ENCODE results near the gene RPTN.
"Not testable (repeated sequence)": the region's sequence is repeated elsewhere in the genome, so short reads cannot be mapped to it uniquely, and the experiment has no call there.

Gene RPTN

DNA sequence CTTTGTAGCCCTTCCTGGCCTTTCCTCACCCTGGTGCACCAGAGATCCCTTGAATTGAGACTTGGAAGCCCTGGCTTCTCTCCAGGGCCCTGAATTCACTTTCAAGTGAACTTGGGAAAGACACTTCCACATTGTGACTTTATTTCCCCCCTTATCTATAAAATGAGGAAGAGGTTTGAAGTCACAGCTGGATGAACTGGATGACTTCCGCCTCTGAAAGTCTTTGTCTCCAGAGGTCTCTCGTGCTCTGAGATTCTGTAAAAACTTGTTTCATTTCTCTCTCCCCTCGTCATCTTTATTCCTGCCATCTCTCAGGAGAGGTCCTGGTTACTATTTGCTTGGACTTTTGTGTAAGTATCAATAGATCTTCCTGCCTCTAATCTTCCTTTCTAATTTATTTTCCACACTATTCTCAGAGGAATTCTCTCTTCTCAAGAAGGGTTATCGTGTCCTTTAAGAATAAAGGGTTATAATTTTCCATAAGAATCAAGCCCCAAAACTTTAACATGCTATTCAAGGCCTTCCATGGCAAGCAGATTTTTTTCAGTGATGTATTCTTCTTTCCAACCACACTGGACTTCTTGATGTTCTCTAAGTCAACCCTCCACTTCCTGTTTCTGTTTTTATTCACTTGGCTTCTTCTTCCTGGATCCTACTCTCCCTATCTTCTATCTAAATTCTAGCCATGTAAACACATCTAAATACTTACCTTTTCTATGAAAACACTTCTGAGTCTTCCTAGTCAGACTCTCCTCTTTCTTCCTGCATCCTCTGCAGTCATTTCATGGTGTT lies 6.5 kb upstream of the RPTN start:
- peak; percentile 57 for DNase-seq

GRCh38 chr1:152164517-152165136 lies 5.6 kb upstream of the RPTN start:
- peak; percentile 22 for DNase-seq

GRCh38 chr1:152162792-152163463 lies 3.9 kb upstream of the RPTN start:
- DNase-seq, result no peak

DNA sequence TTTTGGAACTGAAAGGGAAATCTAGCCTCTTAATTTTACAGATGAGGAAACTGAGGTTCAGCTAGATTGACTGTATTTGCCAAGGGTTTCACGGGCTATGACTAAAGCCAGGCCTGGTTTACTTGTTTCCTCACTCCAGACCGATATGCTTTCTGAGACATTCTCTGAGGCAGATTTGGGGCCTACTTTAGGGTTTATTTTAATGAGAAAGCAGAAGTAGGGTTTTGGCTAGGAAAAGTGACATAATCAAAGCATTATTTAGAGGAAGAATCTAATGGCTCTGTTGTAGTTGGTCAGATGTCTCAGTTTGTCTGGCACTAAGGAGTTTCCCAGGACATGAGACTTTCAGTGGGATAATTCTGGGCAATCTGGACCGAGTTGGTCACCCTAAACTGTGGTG lies 1.5 kb upstream of the RPTN start:
- DNase-seq, result peak; percentile 76

GRCh38 chr1:152153996-152154395 lies 5.0 kb downstream of the RPTN start:
- DNase-seq, result no peak

- DNase-seq, result no peak
These were observed 7.4 kb downstream of the RPTN start for GRCh38 chr1:152151646-152152045.

GRCh38 chr1:152148981-152149380 lies 10.0 kb downstream of the RPTN start:
- no peak for DNase-seq

- no peak for DNase-seq
These were observed 11.0 kb downstream of the RPTN start for GRCh38 chr1:152148051-152148450.

DNA sequence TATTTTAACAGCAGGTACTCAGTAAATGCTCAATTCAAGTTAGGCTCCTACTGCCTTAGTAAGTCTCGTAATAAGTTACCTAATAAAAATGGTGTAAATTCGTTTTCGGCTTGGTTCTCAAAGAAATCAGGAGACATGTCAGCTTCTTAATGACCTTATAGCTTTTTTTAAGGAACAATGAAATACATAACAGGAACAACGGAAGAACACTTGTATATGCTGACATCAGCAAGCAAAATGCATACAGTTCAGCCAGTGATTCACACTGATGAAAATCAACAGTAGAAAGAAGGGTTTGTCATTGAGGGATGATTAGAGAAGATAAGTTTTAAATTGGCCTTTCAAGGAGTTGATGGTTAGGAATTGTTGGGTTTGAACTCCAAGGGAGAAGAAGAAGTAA lies 13.3 kb downstream of the RPTN start:
- no peak for DNase-seq

DNA sequence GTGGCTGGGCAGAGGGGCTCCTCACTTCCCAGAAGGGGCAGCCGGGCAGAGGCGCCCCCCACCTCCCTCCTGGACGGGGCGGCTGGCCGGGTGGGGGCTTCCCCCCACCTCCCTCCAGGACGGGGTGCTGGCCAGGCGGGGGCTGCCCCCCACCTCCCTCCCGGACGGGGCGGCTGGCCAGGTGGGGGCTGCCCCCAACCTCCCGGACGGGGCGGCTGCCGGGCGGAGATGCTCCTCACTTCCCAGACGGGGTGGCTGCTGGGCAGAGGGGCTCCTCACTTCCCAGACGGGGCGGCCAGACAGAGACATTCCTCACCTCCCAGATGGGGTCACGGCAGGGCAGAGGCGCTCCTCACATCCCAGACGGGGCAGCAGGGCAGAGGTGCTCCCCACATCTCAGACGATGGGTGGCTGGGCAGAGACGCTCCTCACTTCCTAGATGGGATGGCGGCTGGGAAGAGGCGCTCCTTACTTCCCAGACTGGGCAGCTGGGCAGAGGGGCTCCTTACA lies 14.3 kb downstream of the RPTN start:
- DNase-seq, result not testable (repeated sequence)

GRCh38 chr1:152143150-152143887 lies 15.7 kb downstream of the RPTN start:
- DNase-seq, result no peak

GRCh38 chr1:152141971-152142584 lies 16.9 kb downstream of the RPTN start:
- DNase-seq, result peak; percentile 76

GRCh38 chr1:152137215-152137614 lies 21.8 kb downstream of the RPTN start:
- DNase-seq, result no peak

GRCh38 chr1:152130186-152130585 lies 28.8 kb downstream of the RPTN start:
- no peak for DNase-seq

DNA sequence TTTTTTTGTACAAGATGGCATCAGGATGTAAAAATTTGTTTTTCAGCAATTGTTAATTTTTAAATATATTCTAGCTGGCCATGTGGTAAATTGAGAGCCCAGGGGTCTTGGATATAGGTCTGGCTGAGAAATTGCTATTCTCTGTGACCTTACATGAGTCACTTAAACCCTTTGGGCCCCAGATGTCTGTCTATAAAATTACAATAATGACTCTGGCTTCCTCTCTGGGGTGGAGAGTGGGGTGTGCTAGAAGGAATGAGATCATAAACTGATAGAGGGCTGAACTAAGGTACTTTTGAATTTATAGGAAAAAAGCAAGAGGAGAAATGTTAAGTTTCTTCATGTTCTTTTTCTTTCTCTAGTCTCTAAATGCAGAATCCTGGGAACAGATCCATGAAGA lies 31.4 kb downstream of the RPTN start:
- no peak for DNase-seq

DNA sequence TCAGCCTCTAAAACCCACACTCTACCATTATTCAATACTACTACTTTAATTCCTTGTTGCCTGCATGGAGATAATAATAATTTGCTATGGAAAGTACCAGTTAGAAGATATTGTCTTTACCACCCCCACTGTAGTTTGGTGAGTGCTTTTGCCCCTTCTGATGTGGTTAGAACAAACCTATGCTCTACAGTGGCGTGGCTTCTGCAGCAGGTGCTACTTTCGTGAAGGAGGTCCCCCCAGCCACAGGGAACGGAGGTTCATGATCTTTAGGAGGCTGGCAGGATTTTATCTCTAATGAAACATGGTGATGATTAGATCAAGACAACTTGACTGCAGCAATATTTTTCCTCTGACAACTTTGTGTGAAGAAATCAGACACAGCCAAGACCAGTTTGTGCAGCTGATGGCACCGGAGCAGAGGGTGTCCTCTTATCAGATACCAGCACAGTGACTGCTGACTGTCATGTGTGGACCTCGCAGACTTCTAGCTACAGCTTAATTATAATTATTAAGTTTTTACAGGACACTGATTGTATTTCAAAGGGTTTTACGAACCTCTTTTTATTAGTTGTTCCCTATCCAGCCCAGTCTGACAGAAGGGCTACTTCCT lies 33.1 kb downstream of the RPTN start:
- DNase-seq, result peak; percentile 9

- DNase-seq, result peak; percentile 32
These were observed 40.1 kb downstream of the RPTN start for GRCh38 chr1:152118915-152119314.

- DNase-seq, result no peak
These were observed 43.7 kb downstream of the RPTN start, which contains the start of gene TCHH for GRCh38 chr1:152115344-152115743. Gene TCHH (minus strand): TSS chr1:152115444. CDS start chr1:152114080, 1,364 bp downstream.

DNA sequence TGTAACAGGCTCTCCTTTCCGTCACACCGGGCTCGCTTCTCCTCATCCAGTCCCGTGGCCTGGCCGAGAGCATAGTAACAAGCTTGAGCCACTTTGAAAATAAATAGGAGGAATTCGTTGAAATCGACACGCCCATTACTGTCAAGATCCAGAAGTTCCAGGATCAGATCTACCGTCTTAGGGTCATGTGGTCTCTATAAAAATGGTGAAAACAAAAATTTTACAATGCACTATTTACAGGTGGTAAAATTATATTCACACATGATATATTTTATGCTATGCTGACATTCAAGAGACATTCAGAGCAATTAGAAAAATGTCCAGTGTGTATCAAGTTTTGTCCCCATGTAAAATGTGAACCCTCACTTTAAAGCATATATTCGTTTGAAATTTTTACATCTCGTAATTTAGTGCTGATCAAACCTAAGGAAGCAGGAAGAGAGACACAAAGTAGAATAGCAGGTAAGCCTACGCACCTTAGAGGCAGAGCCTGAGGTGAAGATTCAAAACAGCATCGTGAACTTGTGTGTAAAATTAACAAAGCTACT lies 46.1 kb downstream of the RPTN start:
- DNase-seq, result no peak

- DNase-seq, result peak; percentile 33
These were observed 46.7 kb downstream of the RPTN start for GRCh38 chr1:152112101-152112884.

- DNase-seq, result peak; percentile 72
These were observed 47.5 kb downstream of the RPTN start for GRCh38 chr1:152111515-152111968.

Data from hematopoietic multipotent progenitor cell treated with erythropoietin and hydrocortisone succinate and interleukin-3 and kit ligand, for 4 days (in vitro differentiated cells).